IMR-90 (cell line): ENCODE measurements around the gene BICD2. TPM values are rescaled to one million over a fixed set of nuclear protein-coding genes. Genes with fewer than 3 reads are reported as not detected.
"Not testable (repeated sequence)": the region's sequence is repeated elsewhere in the genome, so short reads cannot be mapped to it uniquely, and the experiment has no call there.

Experiments
- ATAC-seq: fragments of 200-7000 bp; cut with Tn5 transposase; 2 replicates; pipeline ENCODE4 v1.9.1; 2020; ENCODE audit warnings: low read depth, mild to moderate bottlenecking, moderate library complexity
- BruUV-seq: library from RNA; stranded (reverse); fragments of 400-500 nt; replicated peaks from 2 replicates; lab custom pipeline; 2021; lab: Mats Ljungman, UMichigan
- CTCF ChIA-PET: fragments of 300-600 bp; formaldehyde crosslinking; extraction: SDS; loops from one replicate; lab custom pipeline; 2021; ENCODE audit warnings: antibody characterized with exemption; lab: Yijun Ruan, JAX
- POLR2A ChIA-PET: fragments of 300-600 bp; sonication (Branson Sonifier 250); formaldehyde crosslinking; loops from one replicate; lab custom pipeline; 2022; ENCODE audit warnings: antibody characterized with exemption; ENCODE audit not compliant: unreplicated experiment; lab: Charles Lee
- DNase-seq: peaks from one replicate; pipeline ENCODE4 v3.0.0; 2013
- H2AFZ ChIP-seq: replicated peaks from 2 replicates; pipeline ENCODE3; 2013; ENCODE audit warnings: low read length, mild to moderate bottlenecking; ENCODE audit not compliant: poor library complexity
- H2AK5ac ChIP-seq: 2 replicates; pipeline ENCODE4 v1.6.1; 2013; ENCODE audit warnings: low read depth, low read length, inconsistent platforms
- H2AK9ac ChIP-seq: replicated peaks from 2 replicates; pipeline ENCODE3; 2013; ENCODE audit warnings: mild to moderate bottlenecking, low read depth, low read length, moderate library complexity; ENCODE audit not compliant: poor library complexity
- H2BK120ac ChIP-seq: 2 replicates; pipeline ENCODE4 v1.6.1; 2013; ENCODE audit warnings: low read depth, low read length, inconsistent platforms
- H2BK15ac ChIP-seq: 3 replicates; pipeline ENCODE4 v1.6.1; 2013; ENCODE audit warnings: low read depth, low read length, inconsistent platforms
- H2BK20ac ChIP-seq: 2 replicates; pipeline ENCODE4 v1.6.1; 2013; ENCODE audit warnings: low read depth, mild to moderate bottlenecking, inconsistent platforms, low read length, moderate library complexity
- H2BK5ac ChIP-seq: 2 replicates; pipeline ENCODE4 v1.6.1; 2013; ENCODE audit warnings: mild to moderate bottlenecking, low read depth, low read length, inconsistent platforms; ENCODE audit not compliant: poor library complexity, severe bottlenecking
- H3K14ac ChIP-seq: replicated peaks from 2 replicates; pipeline ENCODE4 v1.6.1; 2013; ENCODE audit warnings: low read depth, low read length, inconsistent platforms
- H3K18ac ChIP-seq: 2 replicates; pipeline ENCODE4 v1.6.1; 2013; ENCODE audit warnings: low read depth, low read length, control low read depth
- H3K23ac ChIP-seq: 2 replicates; pipeline ENCODE4 v1.6.1; 2013; ENCODE audit warnings: low read depth, low read length, inconsistent platforms
- H3K27ac ChIP-seq: 2 replicates; pipeline ENCODE4 v1.5.1; 2013; ENCODE audit warnings: mild to moderate bottlenecking, control low read depth, low read length; ENCODE audit not compliant: insufficient read depth
- H3K27me3 ChIP-seq: 2 replicates; pipeline ENCODE4 v1.6.1; 2013; ENCODE audit warnings: low read length; ENCODE audit not compliant: control insufficient read depth, insufficient read depth
- H3K36me3 ChIP-seq: 2 replicates; pipeline ENCODE4 v1.6.1; 2013; ENCODE audit warnings: low read length, mixed read lengths; ENCODE audit not compliant: control insufficient read depth, insufficient read depth
- H3K4ac ChIP-seq: 2 replicates; pipeline ENCODE4 v1.6.1; 2013; ENCODE audit warnings: low read depth, low read length, inconsistent platforms
- H3K4me1 ChIP-seq: 2 replicates; pipeline ENCODE4 v1.6.1; 2013; ENCODE audit warnings: low read length, mixed read lengths; ENCODE audit not compliant: control insufficient read depth, insufficient read depth
- H3K4me2 ChIP-seq: 2 replicates; pipeline ENCODE4 v1.6.1; 2013; ENCODE audit warnings: low read depth, mild to moderate bottlenecking, control low read depth, low read length, moderate library complexity
- H3K4me3 ChIP-seq: 2 replicates; pipeline ENCODE4 v1.5.1; 2013; ENCODE audit warnings: low read depth, mild to moderate bottlenecking, control low read depth, low read length, moderate library complexity; ENCODE audit not compliant: insufficient read depth
- H3K56ac ChIP-seq: 2 replicates; pipeline ENCODE4 v1.6.1; 2013; ENCODE audit warnings: low read length, inconsistent platforms; ENCODE audit not compliant: insufficient read depth; ENCODE audit errors: extremely low read depth
- H3K79me1 ChIP-seq, 2 experiments: 2 replicates each; pipeline ENCODE4 v1.6.1; 2013; ENCODE audit warnings: low read length in 2 of 2, inconsistent platforms in 1 of 2, low read depth in 1 of 2
- H3K9ac ChIP-seq: 2 replicates; pipeline ENCODE4 v1.6.1; 2013; ENCODE audit warnings: low read depth, low read length, control low read depth
- H3K9me1 ChIP-seq: 2 replicates; pipeline ENCODE4 v1.6.1; 2013; ENCODE audit warnings: low read length, inconsistent platforms; ENCODE audit not compliant: insufficient read depth
- H3K9me3 ChIP-seq: 2 replicates; pipeline ENCODE4 v1.6.1; 2013; ENCODE audit warnings: low read length; ENCODE audit not compliant: control insufficient read depth, insufficient read depth
- H4K20me1 ChIP-seq: 2 replicates; pipeline ENCODE4 v1.6.1; 2013; ENCODE audit warnings: low read length, inconsistent platforms; ENCODE audit not compliant: insufficient read depth
- H4K5ac ChIP-seq: 2 replicates; pipeline ENCODE4 v1.6.1; 2013; ENCODE audit warnings: mild to moderate bottlenecking, low read depth, low read length, control low read depth
- H4K8ac ChIP-seq, 2 experiments: 2 replicates each; pipeline ENCODE4 v1.6.1; 2013; ENCODE audit warnings: low read depth in 2 of 2, low read length in 2 of 2, control low read depth in 1 of 2, inconsistent platforms in 1 of 2
- H4K91ac ChIP-seq: 2 replicates; pipeline ENCODE4 v1.6.1; 2013; ENCODE audit warnings: low read depth, low read length, inconsistent platforms; ENCODE audit not compliant: insufficient read depth
- ELK1 ChIP-seq: fragments of 150-350 bp; IDR thresholded peaks from 2 replicates; pipeline ENCODE4 v1.6.1; 2016; ENCODE audit warnings: low read depth, mild to moderate bottlenecking, low read length, moderate library complexity, borderline replicate concordance
- WGBS, 2 experiments: methylation state at CpG; one replicate each; pipeline versions ENCODE4 v1.1.5 to v1.1.7; 2013; ENCODE audit warnings: missing lambda C conversion rate in 2 of 2; ENCODE audit not compliant: insufficient read length in 1 of 2; ENCODE audit errors: extremely low coverage in 2 of 2; 5-methylcytosine and 5-hydroxymethylcytosine counted together
- dilution Hi-C: fragments of 300-500 bp; cut with HindIII; formaldehyde crosslinking; loops from one replicate; pipeline ENCODE4 v1.14.3; 2018; ENCODE audit warnings: low sequenced_read_pairs; ENCODE audit not compliant: unreplicated experiment
- in situ Hi-C: fragments of 300-500 bp; cut with MboI; formaldehyde crosslinking; loops from 3 replicates; pipeline ENCODE4 v1.14.3; 2019; ENCODE audit warnings: low sequenced_read_pairs, inconsistent platforms, mixed read lengths
- intact Hi-C: fragments of 100-400 bp; cut with micrococcal nuclease; formaldehyde crosslinking; loops from 2 replicates; pipeline ENCODE4 v1.10.0; 2022
- polyA plus RNA-seq, 3 experiments: library from polyadenylated mRNA; depleted of rRNA; stranded (reverse); fragments of >200 nt; gene quantifications; 2 replicates each; pipeline ENCODE4 v1.2.3, GENCODE V29; 2012; ENCODE audit warnings: low replicate concordance in 1 of 3
- total RNA-seq: library from RNA; depleted of rRNA; stranded (reverse); fragments of >200 nt; gene quantifications from 2 replicates; pipeline ENCODE4 v1.2.3, GENCODE V29; 2012

The BICD2 gene
- total and polyA plus RNA-seq, 2 of the 4 experiments (the other 2 are of a cell fraction), result 21.5 to 35.7 TPM

DNA sequence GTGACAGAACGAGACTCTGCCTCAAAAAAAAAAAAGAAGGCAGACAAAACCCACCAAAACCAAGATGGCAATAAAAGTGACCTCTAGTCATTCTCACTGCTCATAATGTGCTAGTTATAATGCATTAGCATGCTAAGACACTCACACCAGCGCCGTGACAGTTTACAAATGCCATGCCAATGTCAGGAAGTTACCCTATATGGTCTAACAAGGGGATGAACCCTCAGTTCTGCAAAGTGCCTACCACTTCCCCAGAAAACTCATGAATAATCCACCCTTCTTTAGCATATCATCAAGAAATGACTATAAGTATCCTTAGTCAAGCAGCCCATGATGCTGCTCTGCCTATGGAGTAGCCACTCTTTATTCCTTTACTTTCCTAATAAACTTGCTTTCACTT, 4.7 kb upstream of the BICD2 start:
- ChIA-PET CTCF (no interaction called here), POLR2A (no interaction called here)
- no TSS peak for BruUV-seq
- Histone ChIP-seq H3K23ac (no peak overlapping the region), H3K4me2 (no peak overlapping the region), H3K9me3 (no peaks in the 10 kb centered on the region), H2AK5ac (no peak overlapping the region), H2BK5ac (no peak overlapping the region), H4K8ac (no peak overlapping the region), H2BK20ac (no peak overlapping the region), H3K9ac (no peak overlapping the region), H3K36me3 (no peaks in the 10 kb centered on the region), H4K91ac (no peak overlapping the region), H3K4me1 (peaks cover 7% of the 10 kb centered on the region), H3K4me3 (no peak overlapping the region), H4K20me1 (peaks cover 4% of the 10 kb centered on the region; the same call in 1 of the 2 replicates), H3K9me1 (peaks cover 10% of the 10 kb centered on the region), H2AFZ (no peak overlapping the region), H3K56ac (no peak overlapping the region), H3K79me1 (peaks cover 5% of the 10 kb centered on the region in 2 experiments; a peak in 2 of 4 replicates), H2BK120ac (no peak overlapping the region), H3K27me3 (peaks cover 3% of the 10 kb centered on the region; the same call in 1 of the 2 replicates), H3K18ac (no peak overlapping the region), H2AK9ac (no peak overlapping the region), H4K5ac (no peak overlapping the region), H3K14ac (no peak overlapping the region), H3K4ac (no peak overlapping the region), H3K27ac (no peak overlapping the region), H2BK15ac (no peak overlapping the region)
- ATAC-seq, result no peak
- dilution Hi-C loops (no loop called here), intact Hi-C loops (no loop called here), in situ Hi-C loops (no loop called here)
- no CpG with 5 or more reads among the region's 3 CpGs for WGBS, 2 experiments
- TF ChIP-seq ELK1, result no peak
- DNase-seq, result no peak

DNA sequence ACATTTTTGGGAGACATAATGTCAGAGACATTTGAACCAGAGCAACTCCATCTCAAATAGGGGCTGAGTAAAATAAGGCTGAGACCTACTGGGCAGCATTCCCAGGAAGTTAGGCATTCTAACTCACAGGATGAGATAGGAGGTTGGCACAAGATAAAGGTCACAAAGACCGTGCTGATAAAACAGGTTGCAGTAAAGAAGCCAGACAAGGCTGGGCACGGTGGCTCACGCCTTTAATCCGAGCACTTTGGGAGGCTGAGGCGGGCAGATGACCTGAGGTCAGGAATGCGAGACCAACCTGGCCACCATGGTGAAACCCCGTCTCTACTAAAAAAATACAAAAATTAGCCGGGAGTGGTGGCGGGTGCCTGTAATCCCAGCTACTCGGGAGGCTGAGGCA, 4.2 kb upstream of the BICD2 start:
- H3K14ac ChIP-seq, intact Hi-C loops, H2AK5ac ChIP-seq, CTCF ChIA-PET, H3K27me3 ChIP-seq, H3K4me2 ChIP-seq, H2BK15ac ChIP-seq, H3K4me1 ChIP-seq, H3K9ac ChIP-seq, H4K5ac ChIP-seq, H3K4ac ChIP-seq, H4K20me1 ChIP-seq, H3K23ac ChIP-seq, H2BK120ac ChIP-seq, H3K18ac ChIP-seq, H4K91ac ChIP-seq, H2AK9ac ChIP-seq, ATAC-seq, H2BK5ac ChIP-seq, H4K8ac ChIP-seq, H2BK20ac ChIP-seq, H2AFZ ChIP-seq, dilution Hi-C loops, in situ Hi-C loops, POLR2A ChIA-PET, DNase-seq, H3K36me3 ChIP-seq, H3K4me3 ChIP-seq, H3K79me1 ChIP-seq, H3K9me3 ChIP-seq, BruUV-seq, H3K27ac ChIP-seq, H3K9me1 ChIP-seq, H3K56ac ChIP-seq: not testable (repeated sequence)
- WGBS, 2 experiments, result 87% methylated on average over 5 of the region's 10 CpGs; no CpG with 5 or more reads in 1 of the 2 experiments
